Hepatocyte (in vitro differentiated cells): ENCODE measurements around the gene UNKL. TPM values are rescaled to one million over a fixed set of nuclear protein-coding genes. Genes with fewer than 3 reads are reported as not detected.

ENCODE experiments used
- DNase-seq: peaks from one replicate; pipeline ENCODE4 v3.0.0-alpha.2; 2016; ENCODE audit warnings: low spot score
- H2AFZ ChIP-seq: fragments of 200-600 bp; sonication (generic); 2 replicates; pipeline ENCODE4 v1.6.0; 2016; ENCODE audit warnings: antibody characterized with exemption, mild to moderate bottlenecking
- H3K27ac ChIP-seq: fragments of 200-600 bp; sonication (generic); 2 replicates; pipeline ENCODE4 v1.5.1; 2016; ENCODE audit warnings: mild to moderate bottlenecking
- H3K27me3 ChIP-seq: fragments of 200-600 bp; sonication (generic); 2 replicates; pipeline ENCODE4 v1.6.1; 2016
- H3K36me3 ChIP-seq: fragments of 200-600 bp; sonication (generic); replicated peaks from 2 replicates; pipeline ENCODE4 v1.5.1; 2016; ENCODE audit warnings: low read depth; ENCODE audit not compliant: insufficient read depth
- H3K4me1 ChIP-seq: fragments of 200-600 bp; sonication (generic); 2 replicates; pipeline ENCODE4 v1.5.1; 2016; ENCODE audit warnings: mild to moderate bottlenecking, moderate library complexity; ENCODE audit not compliant: insufficient read depth
- H3K4me2 ChIP-seq: fragments of 200-600 bp; sonication (generic); 2 replicates; pipeline ENCODE4 v1.6.0; 2016
- H3K4me3 ChIP-seq: fragments of 200-600 bp; sonication (generic); 2 replicates; pipeline ENCODE4 v1.5.1; 2016; ENCODE audit warnings: mild to moderate bottlenecking
- H3K79me2 ChIP-seq: fragments of 200-600 bp; sonication (generic); 2 replicates; pipeline ENCODE4 v1.6.0; 2017; ENCODE audit warnings: mild to moderate bottlenecking
- H3K9me2 ChIP-seq: fragments of 200-600 bp; sonication (generic); replicated peaks from 2 replicates; pipeline ENCODE4 v1.6.0; 2017; ENCODE audit warnings: mild to moderate bottlenecking; ENCODE audit not compliant: insufficient read depth
- H3K9me3 ChIP-seq: fragments of 200-600 bp; sonication (generic); 2 replicates; pipeline ENCODE4 v1.5.1; 2016; ENCODE audit warnings: low read depth, mild to moderate bottlenecking
- H4K20me1 ChIP-seq: fragments of 200-600 bp; sonication (generic); 2 replicates; pipeline ENCODE4 v1.6.0; 2016; ENCODE audit warnings: mild to moderate bottlenecking; ENCODE audit not compliant: insufficient read depth, poor library complexity, severe bottlenecking
- CTCF ChIP-seq: fragments of 200-600 bp; sonication (generic); IDR thresholded peaks from 2 replicates; pipeline ENCODE4 v1.5.1; 2016; ENCODE audit warnings: antibody characterized with exemption, mild to moderate bottlenecking; ENCODE audit not compliant: poor library complexity
- EZH2 ChIP-seq: fragments of 200-600 bp; sonication (generic); IDR thresholded peaks from 2 replicates; pipeline ENCODE4 v1.6.1; 2016; ENCODE audit warnings: antibody characterized with exemption, mild to moderate bottlenecking, borderline replicate concordance
- EZH2phosphoT487 ChIP-seq: fragments of 200-600 bp; sonication (generic); IDR thresholded peaks from one replicate; pipeline ENCODE4 v1.6.1; 2018; ENCODE audit warnings: antibody characterized with exemption, mild to moderate bottlenecking, low read depth, moderate library complexity; ENCODE audit not compliant: unreplicated experiment, severe bottlenecking
- WGBS: methylation state at CpG from one replicate; pipeline ENCODE4 v1.1.6; 2016; ENCODE audit warnings: low lambda C conversion rate; ENCODE audit errors: missing lambda C conversion rate; 5-methylcytosine and 5-hydroxymethylcytosine counted together
- polyA plus RNA-seq: library from polyadenylated mRNA; unstranded; fragments of >200 nt; fragmentation: Nextera tagmentation; extraction: Ambion mirVana; gene quantifications from 2 replicates; pipeline ENCODE4 v1.2.1, GENCODE V29; 2016
- total RNA-seq: library from RNA; depleted of rRNA; stranded (reverse); fragments of >200 nt; gene quantifications from 2 replicates; pipeline ENCODE4 v1.2.3, GENCODE V29; 2014

Gene UNKL
- total and polyA plus RNA-seq, 2 experiments from 2014 or later = 8.5 to 10.3 TPM

- no peaks in the 10 kb centered on the region for H3K9me3 ChIP-seq
These were observed 16.7 kb downstream of the UNKL start for GRCh38 chr16:1397779-1398178.

GRCh38 chr16:1395444-1396031, 19.0 kb downstream of the UNKL start:
- Histone ChIP-seq H3K4me2 (no peak overlapping the region), H3K4me1 (no peaks in the 10 kb centered on the region), H3K9me3 (no peaks in the 10 kb centered on the region), H3K36me3 (no peaks in the 10 kb centered on the region), H3K9me2 (no peaks in the 10 kb centered on the region), H3K27ac (no peak overlapping the region), H3K79me2 (no peaks in the 10 kb centered on the region), H3K4me3 (no peak overlapping the region), H4K20me1 (no peaks in the 10 kb centered on the region), H3K27me3 (no peaks in the 10 kb centered on the region), H2AFZ (no peak overlapping the region)
- no peak for DNase-seq
- TF ChIP-seq EZH2 (no peak), EZH2phosphoT487 (no peak), CTCF (no peak)
- WGBS = 87% methylated on average over 21 of the region's 22 CpGs

More at GRCh38 chr16:1397779-1398178, 16.7 kb downstream of the UNKL start:
- H4K20me1 ChIP-seq = no peaks in the 10 kb centered on the region
- no peak overlapping the region for H3K4me3 ChIP-seq
- no peaks in the 10 kb centered on the region for H3K4me1 ChIP-seq
- no peak for TF ChIP-seq EZH2phosphoT487
- TF ChIP-seq CTCF = no peak
- no peak for TF ChIP-seq EZH2
- H3K27ac ChIP-seq = no peak overlapping the region
- H3K9me2 ChIP-seq = no peaks in the 10 kb centered on the region
- H3K27me3 ChIP-seq = no peaks in the 10 kb centered on the region
- 97% methylated on average over 21 of the region's 21 CpGs for WGBS
- H3K36me3 ChIP-seq = no peaks in the 10 kb centered on the region
- no peaks in the 10 kb centered on the region for H3K79me2 ChIP-seq
- DNase-seq = no peak
- no peak overlapping the region for H2AFZ ChIP-seq
- H3K4me2 ChIP-seq = no peak overlapping the region

GRCh38 chr16:1394367-1394951, 20.0 kb downstream of the UNKL start:
- Histone ChIP-seq H3K27ac (no peak overlapping the region), H2AFZ (no peak overlapping the region), H3K79me2 (no peaks in the 10 kb centered on the region), H3K36me3 (no peaks in the 10 kb centered on the region), H3K4me1 (no peaks in the 10 kb centered on the region), H3K27me3 (no peaks in the 10 kb centered on the region), H3K9me3 (no peaks in the 10 kb centered on the region), H3K4me3 (no peak overlapping the region), H3K4me2 (no peak overlapping the region), H4K20me1 (no peaks in the 10 kb centered on the region), H3K9me2 (no peaks in the 10 kb centered on the region)
- 95% methylated on average over 16 of the region's 19 CpGs for WGBS
- TF ChIP-seq EZH2 (no peak), EZH2phosphoT487 (no peak), CTCF (no peak)
- no peak for DNase-seq
